Endothelial cell of umbilical vein (primary cell): ENCODE measurements around the gene PTPN14.

Experiments
- EZH2 ChIP-seq: IDR thresholded peaks from 2 replicates; pipeline ENCODE4 v1.6.1; 2012; ENCODE audit warnings: borderline replicate concordance, low read depth, mild to moderate bottlenecking, moderate library complexity, low read length, inconsistent platforms; ENCODE audit not compliant: severe bottlenecking
- POLR2AphosphoS5 ChIP-seq: IDR thresholded peaks from 2 replicates; pipeline ENCODE4 v1.6.1; 2012; ENCODE audit warnings: low read depth, mild to moderate bottlenecking, control low read depth, low read length, moderate library complexity; ENCODE audit not compliant: insufficient read depth
- TF ChIP-seq, protein P1 (sequence below), 2 donors: IDR thresholded peaks; 1 replicate in 1 of 2; 2 replicates in 1 of 2; pipeline ENCODE4 v1.5.1; 2011; ENCODE audit warnings: low read length in 2 of 2, mild to moderate bottlenecking in 2 of 2, moderate library complexity in 2 of 2, control low read depth in 1 of 2, inconsistent platforms in 1 of 2, low read depth in 1 of 2; ENCODE audit not compliant: insufficient read depth in 1 of 2; ENCODE audit errors: extremely low read depth in 1 of 2

DNA sequence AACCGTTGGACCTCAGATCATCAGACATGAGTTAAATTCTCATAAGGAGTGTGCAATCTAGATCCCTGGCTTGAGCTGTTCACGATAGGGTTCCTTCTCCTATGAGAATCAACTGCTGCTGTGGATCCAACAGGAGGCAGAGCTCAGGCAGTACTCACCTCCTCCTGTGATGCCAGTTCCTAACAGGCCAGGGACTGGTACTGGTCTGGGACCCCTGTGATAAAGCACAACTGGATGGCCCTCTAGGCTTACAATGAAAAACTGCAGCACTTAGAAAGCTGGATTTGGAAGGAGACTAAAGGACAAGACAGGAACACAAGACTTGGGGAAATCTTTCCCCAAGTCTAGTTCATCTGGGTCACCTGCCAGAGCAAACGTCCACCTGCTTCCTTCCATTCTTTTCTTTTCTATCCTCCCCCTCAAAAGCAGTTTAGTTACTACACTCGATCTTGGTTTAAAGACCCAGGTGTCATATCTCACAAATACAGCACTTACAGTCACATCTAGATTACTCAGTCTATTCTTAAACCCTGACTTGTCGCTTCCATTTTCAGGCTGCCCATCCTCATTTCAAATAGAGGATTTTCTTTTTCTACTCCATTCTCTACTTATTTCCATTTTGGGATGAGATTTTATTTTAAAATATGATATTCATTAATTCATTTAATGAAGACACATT, 59.8 kb downstream of the PTPN14 start:
- no peak for TF ChIP-seq EZH2
- TF ChIP-seq, protein P1, sequence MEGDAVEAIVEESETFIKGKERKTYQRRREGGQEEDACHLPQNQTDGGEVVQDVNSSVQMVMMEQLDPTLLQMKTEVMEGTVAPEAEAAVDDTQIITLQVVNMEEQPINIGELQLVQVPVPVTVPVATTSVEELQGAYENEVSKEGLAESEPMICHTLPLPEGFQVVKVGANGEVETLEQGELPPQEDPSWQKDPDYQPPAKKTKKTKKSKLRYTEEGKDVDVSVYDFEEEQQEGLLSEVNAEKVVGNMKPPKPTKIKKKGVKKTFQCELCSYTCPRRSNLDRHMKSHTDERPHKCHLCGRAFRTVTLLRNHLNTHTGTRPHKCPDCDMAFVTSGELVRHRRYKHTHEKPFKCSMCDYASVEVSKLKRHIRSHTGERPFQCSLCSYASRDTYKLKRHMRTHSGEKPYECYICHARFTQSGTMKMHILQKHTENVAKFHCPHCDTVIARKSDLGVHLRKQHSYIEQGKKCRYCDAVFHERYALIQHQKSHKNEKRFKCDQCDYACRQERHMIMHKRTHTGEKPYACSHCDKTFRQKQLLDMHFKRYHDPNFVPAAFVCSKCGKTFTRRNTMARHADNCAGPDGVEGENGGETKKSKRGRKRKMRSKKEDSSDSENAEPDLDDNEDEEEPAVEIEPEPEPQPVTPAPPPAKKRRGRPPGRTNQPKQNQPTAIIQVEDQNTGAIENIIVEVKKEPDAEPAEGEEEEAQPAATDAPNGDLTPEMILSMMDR (IDR thresholded peaks at IDR 0.05; ENCODE audit: extremely low read depth in 1 of 2, insufficient read depth in 1 of 2, low read depth in 1 of 2, low read length in 2 of 2) = no peak
- no peak for TF ChIP-seq POLR2AphosphoS5
